HepG2 (cell line): ENCODE data around the gene TMEM273. TPM values are rescaled to one million over a fixed set of nuclear protein-coding genes. Genes with fewer than 3 reads are reported as not detected.

ENCODE experiments used
- ATAC-seq: fragments of 200-7000 bp; cut with Tn5 transposase; 3 replicates; pipeline ENCODE4 v1.9.1; 2020; ENCODE audit warnings: mild to moderate bottlenecking, moderate library complexity
- BruUV-seq: library from RNA; stranded (reverse); fragments of 400-500 nt; replicated peaks from 2 replicates; lab custom pipeline; 2021; lab: Mats Ljungman, UMichigan
- CTCF ChIA-PET: fragments of 300-600 bp; formaldehyde crosslinking; extraction: SDS; loops from one replicate; lab custom pipeline; 2021; ENCODE audit warnings: low total read pairs, inconsistent platforms, low intra/inter-chr PET ratio; lab: Yijun Ruan, JAX
- POLR2A ChIA-PET: fragments of 350-600 bp; sonication (Branson Sonifier 250); formaldehyde crosslinking; loops from one replicate; lab custom pipeline; 2020; ENCODE audit warnings: antibody characterized with exemption, inconsistent platforms; lab: Yijun Ruan, JAX
- DNase-seq: peaks from one replicate; pipeline ENCODE4 v3.0.0-alpha.2; 2015; ENCODE audit warnings: low spot score
- FAIRE-seq: peaks from 3 replicates; lab custom pipeline; 2011; peaks lifted over from hg19 to GRCh38; lab: Jason Lieb, UNC
- H2AFZ ChIP-seq: one replicate; pipeline ENCODE4 v1.6.1; 2011; ENCODE audit warnings: low read length, inconsistent platforms
- H3K27ac ChIP-seq: fragments of 300-600 bp; 3 replicates; pipeline ENCODE4 v1.8.0; 2011; ENCODE audit warnings: mixed run types, mild to moderate bottlenecking, mixed read lengths, low read length, inconsistent platforms; ENCODE audit not compliant: insufficient read depth; ENCODE audit errors: extremely low read length
- H3K27me3 ChIP-seq, 2 experiments: fragments of 200-600 bp in 1 of 2; 2 replicates in 1 of 2; 3 replicates in 1 of 2; pipeline versions ENCODE4 v1.6.0 to v1.8.0; 2011; ENCODE audit warnings: low read length in 2 of 2, mild to moderate bottlenecking in 2 of 2, moderate library complexity in 2 of 2, inconsistent platforms in 1 of 2; ENCODE audit not compliant: insufficient read depth in 2 of 2, control insufficient read depth in 1 of 2
- H3K36me3 ChIP-seq, 2 experiments: fragments of 200-600 bp in 1 of 2; replicated peaks in 1 of 2; 2 replicates in 1 of 2; 3 replicates in 1 of 2; pipeline versions ENCODE4 v1.5.1 to v1.8.0; 2011; ENCODE audit warnings: low read length in 2 of 2, inconsistent platforms in 1 of 2; ENCODE audit not compliant: insufficient read depth in 2 of 2, control insufficient read depth in 1 of 2
- H3K4me1 ChIP-seq: 2 replicates; pipeline ENCODE4 v1.5.1; 2012; ENCODE audit warnings: low read length, inconsistent platforms; ENCODE audit not compliant: insufficient read depth
- H3K4me2 ChIP-seq: 2 replicates; pipeline ENCODE4 v1.6.0; 2011; ENCODE audit warnings: low read depth, low read length, inconsistent platforms
- H3K4me3 ChIP-seq, 3 experiments: fragments of 200-600 bp in 1 of 3; sonication (generic), shearing (Covaris generic) in 1 of 3; replicated peaks in 1 of 3; 2 replicates each; pipeline ENCODE4 v1.5.1; 2011 to 2016; ENCODE audit warnings: low read length in 3 of 3, inconsistent platforms in 2 of 3, low read depth in 2 of 3, mild to moderate bottlenecking in 2 of 3, control low read depth in 1 of 3, mixed read lengths in 1 of 3; ENCODE audit not compliant: insufficient read depth in 1 of 3
- H3K79me2 ChIP-seq: one replicate; pipeline ENCODE4 v1.6.1; 2011; ENCODE audit warnings: low read length, inconsistent platforms; ENCODE audit not compliant: insufficient read depth
- H3K9ac ChIP-seq: 2 replicates; pipeline ENCODE4 v1.6.0; 2011; ENCODE audit warnings: mild to moderate bottlenecking, low read depth, low read length, inconsistent platforms; ENCODE audit not compliant: insufficient read depth
- H3K9me3 ChIP-seq: 2 replicates; pipeline ENCODE4 v1.5.1; 2012; ENCODE audit warnings: mild to moderate bottlenecking, low read length
- H4K20me1 ChIP-seq: 2 replicates; pipeline ENCODE4 v1.6.0; 2011; ENCODE audit warnings: inconsistent platforms, mild to moderate bottlenecking, low read length, moderate library complexity; ENCODE audit not compliant: insufficient read depth
- CBX1 ChIP-seq: IDR thresholded peaks from one replicate; pipeline ENCODE4 v1.6.1; 2016; ENCODE audit warnings: antibody characterized with exemption, low read depth
- CHD4 ChIP-seq: fragments of 200-600 bp; sonication (generic); IDR thresholded peaks from 2 replicates; pipeline ENCODE4 v1.7.0; 2017; ENCODE audit warnings: mild to moderate bottlenecking, low read length, borderline replicate concordance
- KAT8 ChIP-seq: IDR thresholded peaks from 2 replicates; pipeline ENCODE4 v1.6.1; 2016; ENCODE audit warnings: missing genetic modification reagents, missing compliant biosample characterization
- MTA3 ChIP-seq: sonication (generic); formaldehyde crosslinking; IDR thresholded peaks from 2 replicates; pipeline ENCODE4 v1.4.0; 2020; ENCODE audit warnings: missing genetic modification reagents
- NR2C2 ChIP-seq: sonication (generic); formaldehyde crosslinking; IDR thresholded peaks from 2 replicates; pipeline ENCODE4 v1.4.0; 2020; ENCODE audit warnings: missing genetic modification reagents, mild to moderate bottlenecking, moderate library complexity, borderline replicate concordance
- PAF1 ChIP-seq: IDR thresholded peaks from 2 replicates; pipeline ENCODE4 v1.6.1; 2016; ENCODE audit warnings: missing genetic modification reagents, missing compliant biosample characterization
- RFX1 ChIP-seq: fragments of 450-650 bp; IDR thresholded peaks from 2 replicates; pipeline ENCODE4 v1.6.1; 2017
- SOX13 ChIP-seq, 3 experiments: fragments of 450-650 bp in 1 of 3; sonication (generic) in 1 of 3; formaldehyde crosslinking in 1 of 3; IDR thresholded peaks in 2 of 3; conservative IDR thresholded peaks in 1 of 3; 2 replicates each; pipeline versions ENCODE4 v1.5.0 to v1.6.1; 2016 to 2020; ENCODE audit warnings: antibody characterized with exemption in 1 of 3, mild to moderate bottlenecking in 1 of 3, missing compliant biosample characterization in 1 of 3, missing genetic modification reagents in 1 of 3, moderate library complexity in 1 of 3
- STAT5B ChIP-seq: sonication (generic); formaldehyde crosslinking; IDR thresholded peaks from 2 replicates; pipeline ENCODE4 v1.4.0; 2020; ENCODE audit warnings: missing genetic modification reagents
- U2AF2 ChIP-seq: fragments of 200-400 bp; formaldehyde crosslinking; IDR thresholded peaks from 2 replicates; pipeline ENCODE4 v1.6.1; 2017; ENCODE audit warnings: low read depth, mild to moderate bottlenecking, low read length
- ZFP36L2 ChIP-seq: sonication (generic); formaldehyde crosslinking; IDR thresholded peaks from 2 replicates; pipeline ENCODE4 v1.4.0; 2020; ENCODE audit warnings: missing genetic modification reagents
- ZNF124 ChIP-seq: sonication (generic); formaldehyde crosslinking; IDR thresholded peaks from 2 replicates; pipeline ENCODE4 v1.4.0; 2020; ENCODE audit warnings: missing genetic modification reagents
- ZNF253 ChIP-seq: sonication (generic); formaldehyde crosslinking; IDR thresholded peaks from 2 replicates; pipeline ENCODE4 v1.8.0; 2022; ENCODE audit warnings: mild to moderate bottlenecking, missing genetic modification reagents, borderline replicate concordance
- WGBS: methylation state at CpG from one replicate; pipeline ENCODE4 v1.1.6; 2017; ENCODE audit warnings: low lambda C conversion rate; 5-methylcytosine and 5-hydroxymethylcytosine counted together
- in situ Hi-C: cut with HindIII; loops from 2 replicates; pipeline ENCODE4 v1.10.0; 2017; ENCODE audit warnings: low pct_unique_long_range_greater_than_20kb; ENCODE audit not compliant: extremely low pct_ligation_motif_present
- intact Hi-C: fragments of 100-400 bp; cut with micrococcal nuclease; formaldehyde crosslinking; loops from one replicate; pipeline ENCODE4 v1.10.0; 2022; ENCODE audit not compliant: unreplicated experiment
- polyA plus RNA-seq, 8 experiments: library from polyadenylated mRNA; depleted of rRNA in 3 of 8; stranded (reverse) in 7 of 8; unstranded in 1 of 8; fragments of >200 nt; fragmentation: Illumina TruSeq in 4 of 8; extraction: Trizol in 4 of 8; gene quantifications; 2 replicates each; pipeline versions ENCODE4 v1.2.1 to v1.2.3, GENCODE V29; 2011 to 2016; ENCODE audit warnings: low read depth in 4 of 8, missing spikeins in 1 of 8, mixed read lengths in 1 of 8; ENCODE audit not compliant: insufficient read depth in 1 of 8
- total RNA-seq, 5 experiments: library from RNA; depleted of rRNA; stranded (reverse); fragments of >200 nt; fragmentation: Illumina TruSeq; extraction: Trizol; gene quantifications; 2 replicates each; pipeline ENCODE4 v1.2.3, GENCODE V29; 2016; ENCODE audit warnings: low read depth in 1 of 5
- TF ChIP-seq, protein P1 (sequence below): sonication (generic); formaldehyde crosslinking; IDR thresholded peaks from 2 replicates; pipeline ENCODE4 v1.8.1; 2022; ENCODE audit warnings: low read depth, mild to moderate bottlenecking, missing genetic modification reagents
- TF ChIP-seq, protein P2 (sequence below): sonication (generic); formaldehyde crosslinking; IDR thresholded peaks from 2 replicates; pipeline ENCODE4 v1.4.0; 2020; ENCODE audit warnings: mild to moderate bottlenecking, missing genetic modification reagents
- TF ChIP-seq, protein P3 (sequence below): sonication (generic); formaldehyde crosslinking; IDR thresholded peaks from 2 replicates; pipeline ENCODE4 v1.4.0; 2020; ENCODE audit warnings: missing genetic modification reagents
- TF ChIP-seq, protein P4 (sequence below): sonication (generic); formaldehyde crosslinking; IDR thresholded peaks from 2 replicates; pipeline ENCODE4 v1.4.0; 2020; ENCODE audit warnings: missing genetic modification reagents

Gene TMEM273
- total and polyA plus RNA-seq, 2 of the 13 experiments (the other 11 are each of a cell fraction or from before 2014, with no cell fraction given), result not detected

DNA sequence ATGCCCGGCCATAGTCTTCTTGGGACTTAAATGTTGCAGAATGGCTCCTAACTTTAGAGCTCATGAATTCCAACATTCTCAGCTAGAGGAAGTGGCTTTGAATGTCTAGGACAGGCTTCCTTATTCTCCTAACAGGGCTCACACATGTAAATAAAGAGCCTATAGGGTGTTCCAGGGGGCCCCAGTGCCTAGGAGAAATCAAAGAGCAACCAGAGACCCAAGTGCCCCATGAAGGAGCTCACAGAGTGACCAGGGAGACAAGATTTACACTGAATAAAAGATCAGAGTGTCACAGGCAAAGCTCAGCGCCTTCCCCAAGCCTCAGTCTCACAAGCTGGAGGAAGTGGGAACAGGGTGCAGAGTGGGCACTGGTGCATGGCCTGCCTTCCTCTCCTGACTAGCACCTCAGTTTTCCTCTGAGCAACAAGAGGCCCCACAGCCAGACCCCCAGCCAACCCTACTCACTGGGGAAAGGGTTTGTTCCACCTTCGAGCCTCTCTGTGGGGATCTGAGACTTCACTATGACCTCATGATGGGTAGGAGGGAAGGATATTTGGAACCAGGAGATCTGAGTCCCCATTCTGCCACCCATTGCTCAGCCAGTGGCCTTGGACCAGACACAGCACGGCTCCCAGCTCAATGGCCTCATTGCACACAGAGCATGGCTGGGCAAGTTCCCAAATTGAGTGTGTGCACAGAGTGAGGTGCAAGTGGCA, 16.0 kb downstream of the TMEM273 start:
- ATAC-seq (no peak), DNase-seq (no peak), FAIRE-seq (no peak)
- Histone ChIP-seq H3K4me2 (no peak overlapping the region), H3K79me2 (no peaks in the 10 kb centered on the region), H3K4me3 (no peak overlapping the region), H3K36me3 (no peaks in the 10 kb centered on the region), H3K9me3 (no peaks in the 10 kb centered on the region), H2AFZ (no peak overlapping the region), H3K27me3 (peaks cover 2 to 6% of the 10 kb centered on the region in 2 experiments; a peak in 3 of 5 replicates), H3K27ac (no peak overlapping the region), H3K9ac (no peak overlapping the region), H3K4me1 (no peaks in the 10 kb centered on the region), H4K20me1 (no peaks in the 10 kb centered on the region)
- CTCF ChIA-PET, result no interaction called here
- POLR2A ChIA-PET, result no interaction called here
- TF ChIP-seq CBX1 (no peak), CHD4 (no peak), RFX1 (no peak), STAT5B (CRISPR knock-in tag) (no peak), MTA3 (CRISPR knock-in tag) (no peak), PAF1 (CRISPR knock-in tag) (no peak), U2AF2 (no peak), NR2C2 (CRISPR knock-in tag) (no peak), ZNF253 (CRISPR knock-in tag) (no peak), ZFP36L2 (CRISPR knock-in tag) (no peak), SOX13 (IDR thresholded peaks at IDR 0.05) (no peak), SOX13 (CRISPR knock-in tag; conservative IDR thresholded peaks at IDR 0.05 in 1 of 2, IDR thresholded peaks at IDR 0.05 in 1 of 2) (no peak), ZNF124 (CRISPR knock-in tag) (no peak), KAT8 (CRISPR knock-in tag) (no peak)
- TF ChIP-seq, protein P1, sequence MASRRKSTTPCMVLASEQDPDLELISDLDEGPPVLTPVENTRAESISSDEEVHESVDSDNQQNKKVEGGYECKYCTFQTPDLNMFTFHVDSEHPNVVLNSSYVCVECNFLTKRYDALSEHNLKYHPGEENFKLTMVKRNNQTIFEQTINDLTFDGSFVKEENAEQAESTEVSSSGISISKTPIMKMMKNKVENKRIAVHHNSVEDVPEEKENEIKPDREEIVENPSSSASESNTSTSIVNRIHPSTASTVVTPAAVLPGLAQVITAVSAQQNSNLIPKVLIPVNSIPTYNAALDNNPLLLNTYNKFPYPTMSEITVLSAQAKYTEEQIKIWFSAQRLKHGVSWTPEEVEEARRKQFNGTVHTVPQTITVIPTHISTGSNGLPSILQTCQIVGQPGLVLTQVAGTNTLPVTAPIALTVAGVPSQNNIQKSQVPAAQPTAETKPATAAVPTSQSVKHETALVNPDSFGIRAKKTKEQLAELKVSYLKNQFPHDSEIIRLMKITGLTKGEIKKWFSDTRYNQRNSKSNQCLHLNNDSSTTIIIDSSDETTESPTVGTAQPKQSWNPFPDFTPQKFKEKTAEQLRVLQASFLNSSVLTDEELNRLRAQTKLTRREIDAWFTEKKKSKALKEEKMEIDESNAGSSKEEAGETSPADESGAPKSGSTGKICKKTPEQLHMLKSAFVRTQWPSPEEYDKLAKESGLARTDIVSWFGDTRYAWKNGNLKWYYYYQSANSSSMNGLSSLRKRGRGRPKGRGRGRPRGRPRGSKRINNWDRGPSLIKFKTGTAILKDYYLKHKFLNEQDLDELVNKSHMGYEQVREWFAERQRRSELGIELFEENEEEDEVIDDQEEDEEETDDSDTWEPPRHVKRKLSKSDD (CRISPR knock-in tag), result no peak
- TF ChIP-seq, protein P2, sequence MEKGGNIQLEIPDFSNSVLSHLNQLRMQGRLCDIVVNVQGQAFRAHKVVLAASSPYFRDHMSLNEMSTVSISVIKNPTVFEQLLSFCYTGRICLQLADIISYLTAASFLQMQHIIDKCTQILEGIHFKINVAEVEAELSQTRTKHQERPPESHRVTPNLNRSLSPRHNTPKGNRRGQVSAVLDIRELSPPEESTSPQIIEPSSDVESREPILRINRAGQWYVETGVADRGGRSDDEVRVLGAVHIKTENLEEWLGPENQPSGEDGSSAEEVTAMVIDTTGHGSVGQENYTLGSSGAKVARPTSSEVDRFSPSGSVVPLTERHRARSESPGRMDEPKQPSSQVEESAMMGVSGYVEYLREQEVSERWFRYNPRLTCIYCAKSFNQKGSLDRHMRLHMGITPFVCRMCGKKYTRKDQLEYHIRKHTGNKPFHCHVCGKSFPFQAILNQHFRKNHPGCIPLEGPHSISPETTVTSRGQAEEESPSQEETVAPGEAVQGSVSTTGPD (CRISPR knock-in tag), result no peak
- TF ChIP-seq, protein P3, sequence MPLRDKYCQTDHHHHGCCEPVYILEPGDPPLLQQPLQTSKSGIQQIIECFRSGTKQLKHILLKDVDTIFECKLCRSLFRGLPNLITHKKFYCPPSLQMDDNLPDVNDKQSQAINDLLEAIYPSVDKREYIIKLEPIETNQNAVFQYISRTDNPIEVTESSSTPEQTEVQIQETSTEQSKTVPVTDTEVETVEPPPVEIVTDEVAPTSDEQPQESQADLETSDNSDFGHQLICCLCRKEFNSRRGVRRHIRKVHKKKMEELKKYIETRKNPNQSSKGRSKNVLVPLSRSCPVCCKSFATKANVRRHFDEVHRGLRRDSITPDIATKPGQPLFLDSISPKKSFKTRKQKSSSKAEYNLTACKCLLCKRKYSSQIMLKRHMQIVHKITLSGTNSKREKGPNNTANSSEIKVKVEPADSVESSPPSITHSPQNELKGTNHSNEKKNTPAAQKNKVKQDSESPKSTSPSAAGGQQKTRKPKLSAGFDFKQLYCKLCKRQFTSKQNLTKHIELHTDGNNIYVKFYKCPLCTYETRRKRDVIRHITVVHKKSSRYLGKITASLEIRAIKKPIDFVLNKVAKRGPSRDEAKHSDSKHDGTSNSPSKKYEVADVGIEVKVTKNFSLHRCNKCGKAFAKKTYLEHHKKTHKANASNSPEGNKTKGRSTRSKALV, result no peak
- TF ChIP-seq, protein P4, sequence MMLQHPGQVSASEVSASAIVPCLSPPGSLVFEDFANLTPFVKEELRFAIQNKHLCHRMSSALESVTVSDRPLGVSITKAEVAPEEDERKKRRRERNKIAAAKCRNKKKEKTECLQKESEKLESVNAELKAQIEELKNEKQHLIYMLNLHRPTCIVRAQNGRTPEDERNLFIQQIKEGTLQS (CRISPR knock-in tag), result no peak
- in situ Hi-C loops, result no loop called here
- intact Hi-C loops, result no loop called here
- 0% methylated on average over 3 of the region's 4 CpGs for WGBS
- no TSS peak for BruUV-seq
